CD14-positive monocyte (primary cell): ENCODE results near the gene C1QTNF7. TPM values are rescaled to one million over a fixed set of nuclear protein-coding genes. Genes with fewer than 3 reads are reported as not detected.

Source experiments
- DNase-seq, 3 donors: peaks; one replicate each; pipeline ENCODE4 v3.0.0-alpha.2; 2011 to 2022
- H2AFZ ChIP-seq: 2 replicates; pipeline ENCODE4 v1.6.0; 2012; ENCODE audit warnings: mild to moderate bottlenecking, low read depth, low read length, inconsistent platforms; ENCODE audit not compliant: insufficient read depth, poor library complexity, severe bottlenecking
- H3K27ac ChIP-seq, 2 donors: 1 replicate in 1 of 2; 2 replicates in 1 of 2; pipeline ENCODE4 v1.5.1; 2012 to 2013; ENCODE audit warnings: low read length in 2 of 2, control low read depth in 1 of 2, inconsistent platforms in 1 of 2, low read depth in 1 of 2, mild to moderate bottlenecking in 1 of 2
- H3K27me3 ChIP-seq, 2 donors: one replicate each; pipeline versions ENCODE4 v1.6.0 to v1.6.1; 2011 to 2013; ENCODE audit warnings: low read length in 2 of 2; ENCODE audit not compliant: control insufficient read depth in 2 of 2, insufficient read depth in 2 of 2
- H3K36me3 ChIP-seq, 2 donors: replicated peaks in 1 of 2; 1 replicate in 1 of 2; 2 replicates in 1 of 2; pipeline versions ENCODE4 v1.5.1 to v1.6.1; 2012 to 2013; ENCODE audit warnings: low read length in 2 of 2, control low read depth in 1 of 2, inconsistent platforms in 1 of 2, mild to moderate bottlenecking in 1 of 2; ENCODE audit not compliant: insufficient read depth in 2 of 2, control insufficient read depth in 1 of 2
- H3K4me1 ChIP-seq, 2 donors: 1 replicate in 1 of 2; 2 replicates in 1 of 2; pipeline versions ENCODE4 v1.5.1 to v1.6.1; 2012 to 2013; ENCODE audit warnings: low read length in 2 of 2, control low read depth in 1 of 2, inconsistent platforms in 1 of 2, mild to moderate bottlenecking in 1 of 2, moderate library complexity in 1 of 2; ENCODE audit not compliant: insufficient read depth in 2 of 2, control insufficient read depth in 1 of 2
- H3K4me2 ChIP-seq: replicated peaks from 2 replicates; pipeline ENCODE3; 2012; ENCODE audit warnings: low read length, moderate library complexity, mild to moderate bottlenecking; ENCODE audit not compliant: poor library complexity, severe bottlenecking; ENCODE audit errors: extremely low read depth
- H3K4me3 ChIP-seq, 3 experiments: fragments of 200-600 bp in 1 of 3; sonication (generic) in 1 of 3; replicated peaks in 1 of 3; 1 replicate in 2 of 3; 2 replicates in 1 of 3; pipeline ENCODE4 v1.5.1; 2011 to 2013; ENCODE audit warnings: low read length in 3 of 3, mild to moderate bottlenecking in 3 of 3, control low read depth in 2 of 3, low read depth in 2 of 3, inconsistent platforms in 1 of 3, moderate library complexity in 1 of 3
- H3K79me2 ChIP-seq: 2 replicates; pipeline ENCODE4 v1.6.0; 2012; ENCODE audit warnings: mild to moderate bottlenecking, control low read depth, inconsistent platforms, low read length, moderate library complexity; ENCODE audit not compliant: insufficient read depth
- H3K9ac ChIP-seq: 2 replicates; pipeline ENCODE4 v1.6.0; 2017; ENCODE audit warnings: low read length, mild to moderate bottlenecking; ENCODE audit not compliant: insufficient read depth, poor library complexity, severe bottlenecking
- H3K9me3 ChIP-seq, 2 donors: replicated peaks in 1 of 2; 1 replicate in 1 of 2; 2 replicates in 1 of 2; pipeline versions ENCODE4 v1.5.1 to v1.6.1; 2012 to 2013; ENCODE audit warnings: low read length in 2 of 2, control low read depth in 1 of 2; ENCODE audit not compliant: control insufficient read depth in 1 of 2, insufficient read depth in 1 of 2
- H4K20me1 ChIP-seq: 2 replicates; pipeline ENCODE4 v1.6.0; 2012; ENCODE audit warnings: mild to moderate bottlenecking, low read length, control low read depth, moderate library complexity; ENCODE audit not compliant: insufficient read depth
- H3K27ac Mint-ChIP-seq, 7 donors: one replicate each; pipeline ENCODE4 v1.8.0; 2020; ENCODE audit warnings: mild to moderate bottlenecking in 7 of 7, mixed read lengths in 7 of 7, moderate library complexity in 6 of 7, inconsistent platforms in 2 of 7
- H3K27me3 Mint-ChIP-seq, 3 donors: one replicate each; pipeline ENCODE4 v1.8.0; 2021 to 2022; ENCODE audit warnings: low read depth in 3 of 3, mild to moderate bottlenecking in 3 of 3, mixed read lengths in 3 of 3, moderate library complexity in 3 of 3, inconsistent platforms in 1 of 3
- H3K36me3 Mint-ChIP-seq, 2 donors: one replicate each; pipeline ENCODE4 v1.8.0; 2020; ENCODE audit warnings: mixed read lengths in 2 of 2, inconsistent platforms in 1 of 2, mild to moderate bottlenecking in 1 of 2
- H3K4me1 Mint-ChIP-seq: one replicate; pipeline ENCODE4 v1.8.0; 2020; ENCODE audit warnings: mild to moderate bottlenecking, mixed read lengths
- H3K4me3 Mint-ChIP-seq, 2 donors: one replicate each; pipeline ENCODE4 v1.8.0; 2020; ENCODE audit warnings: mild to moderate bottlenecking in 2 of 2, mixed read lengths in 2 of 2, moderate library complexity in 1 of 2
- H3K9me3 Mint-ChIP-seq, 7 donors: one replicate each; pipeline ENCODE4 v1.8.0; 2020 to 2022; ENCODE audit warnings: mixed read lengths in 7 of 7, mild to moderate bottlenecking in 6 of 7, moderate library complexity in 6 of 7, inconsistent platforms in 2 of 7
- CTCF ChIP-seq: fragments of 200-600 bp; IDR thresholded peaks from one replicate; pipeline ENCODE4 v1.8.0; 2022; ENCODE audit warnings: antibody characterized with exemption, mild to moderate bottlenecking
- WGBS: methylation state at CpG from one replicate; pipeline ENCODE4 v1.1.5; 2013; ENCODE audit warnings: missing lambda C conversion rate; ENCODE audit not compliant: insufficient coverage; 5-methylcytosine and 5-hydroxymethylcytosine counted together
- intact Hi-C, 2 donors: fragments of 100-400 bp; cut with micrococcal nuclease; formaldehyde crosslinking; loops; one replicate each; pipeline versions ENCODE4 v1.15.0 to v1.15.1; 2023
- polyA plus RNA-seq, 3 donors: library from polyadenylated mRNA; depleted of rRNA in 1 of 3; unstranded in 2 of 3; stranded (reverse) in 1 of 3; fragments of 300-500 nt in 2 of 3; fragments of >200 nt in 1 of 3; fragmentation: Illumina TruSeq in 2 of 3; gene quantifications; 1 replicate in 2 of 3; 2 replicates in 1 of 3; pipeline ENCODE4 v1.2.3, GENCODE V29; 2012 to 2021

Gene C1QTNF7
- polyA plus RNA-seq, 3 donors: not detected

- H4K20me1 ChIP-seq: no peaks in the 10 kb centered on the region
- no peak for TF ChIP-seq CTCF
- DNase-seq: no peak
- intact Hi-C loops: loop anchor here in 1 of 2 donors (5.0 kb wide), 1 partner anchor 150 kb away; no protein-coding TSS in a partner anchor
- H3K4me2 ChIP-seq: no peak overlapping the region
- H3K4me3 ChIP-seq: no peak overlapping the region
- H3K36me3 ChIP-seq: no peaks in the 10 kb centered on the region
- peaks cover 2 to 11% (median 5%) of the 10 kb centered on the region in 7 donors for H3K9me3 Mint-ChIP-seq
- no peak overlapping the region for H3K4me3 Mint-ChIP-seq
- peaks cover 0 to 3% of the 10 kb centered on the region in 2 donors for H3K36me3 Mint-ChIP-seq
- H3K4me1 ChIP-seq: peaks cover 0 to 8% of the 10 kb centered on the region in 2 donors
- no peak overlapping the region for H3K27ac ChIP-seq
- peak overlapping the region in 1 of 7 donors; percentile 32 for H3K27ac Mint-ChIP-seq
- no peaks in the 10 kb centered on the region for H3K27me3 ChIP-seq
- peaks cover 0 to 12% of the 10 kb centered on the region in 2 donors for H3K9me3 ChIP-seq
- no peaks in the 10 kb centered on the region for H3K27me3 Mint-ChIP-seq
- H2AFZ ChIP-seq: no peak overlapping the region
- no peaks in the 10 kb centered on the region for H3K79me2 ChIP-seq
- H3K4me1 Mint-ChIP-seq: peaks cover 9% of the 10 kb centered on the region
- 100% methylated on average over 5 of the region's 8 CpGs for WGBS
- no peak overlapping the region for H3K9ac ChIP-seq
Measured at GRCh38 chr4:15392053-15392805, 35.6 kb upstream of the C1QTNF7 start.

GRCh38 chr4:15395311-15395710, 32.5 kb upstream of the C1QTNF7 start:
- Mint-ChIP-seq H3K27me3 (no peaks in the 10 kb centered on the region), H3K9me3 (peaks cover 4 to 11% (median 5%) of the 10 kb centered on the region in 7 donors), H3K4me3 (no peak overlapping the region), H3K4me1 (peaks cover 36% of the 10 kb centered on the region), H3K36me3 (peaks cover 0 to 7% of the 10 kb centered on the region in 2 donors), H3K27ac (peak overlapping the region in 1 of 7 donors; percentile 51)
- Histone ChIP-seq H3K4me1 (peaks cover 22 to 26% of the 10 kb centered on the region in 2 donors), H3K36me3 (no peaks in the 10 kb centered on the region), H3K27ac (no peak overlapping the region), H3K4me3 (no peak overlapping the region), H4K20me1 (no peaks in the 10 kb centered on the region), H3K9ac (no peak overlapping the region), H2AFZ (no peak overlapping the region), H3K27me3 (no peaks in the 10 kb centered on the region), H3K4me2 (no peak overlapping the region), H3K9me3 (peaks cover 0 to 14% of the 10 kb centered on the region in 2 donors), H3K79me2 (no peaks in the 10 kb centered on the region)
- 100% methylated on average over 1 of the region's 4 CpGs for WGBS
- no peak for TF ChIP-seq CTCF
- intact Hi-C loops: loop anchor here in 1 of 2 donors (5.0 kb wide), 1 partner anchor 158 kb away; no protein-coding TSS in a partner anchor
- DNase-seq: no peak
